HEK293 (cell line): ENCODE measurements around the gene MGST3.

Source experiments
- CTCF ChIA-PET: fragments of 350-600 bp; formaldehyde crosslinking; extraction: SDS; loops from one replicate; lab custom pipeline; 2021; ENCODE audit warnings: antibody characterized with exemption; lab: Yijun Ruan, JAX
- POLR2A ChIA-PET: fragments of 300-600 bp; formaldehyde crosslinking; extraction: SDS; loops from one replicate; lab custom pipeline; 2020; ENCODE audit warnings: antibody characterized with exemption, inconsistent platforms; lab: Yijun Ruan, JAX
- H3K27ac ChIP-seq: fragments of 200-500 bp; sonication (Bioruptor generic); 2 replicates; pipeline ENCODE4 v1.5.1; 2014; ENCODE audit warnings: low read depth, low read length, control low read depth, inconsistent platforms; ENCODE audit errors: extremely low read depth
- H3K36me3 ChIP-seq, 2 experiments: fragments of 200-500 bp in 1 of 2; sonication (Bioruptor generic) in 1 of 2; 1 replicate in 1 of 2; 2 replicates in 1 of 2; pipeline ENCODE4 v1.5.1; 2014 to 2017; ENCODE audit warnings: inconsistent platforms in 2 of 2, low read length in 2 of 2; ENCODE audit not compliant: control insufficient read depth in 2 of 2, insufficient read depth in 1 of 2
- H3K4me1 ChIP-seq: fragments of 200-500 bp; sonication (Bioruptor generic); 2 replicates; pipeline ENCODE4 v1.5.1; 2014; ENCODE audit warnings: mild to moderate bottlenecking, low read length, inconsistent platforms; ENCODE audit not compliant: control insufficient read depth, insufficient read depth
- H3K4me3 ChIP-seq: 2 replicates; pipeline ENCODE4 v1.5.1; 2011; ENCODE audit warnings: low read depth, mild to moderate bottlenecking, control low read depth, low read length, moderate library complexity
- H3K9me3 ChIP-seq: fragments of 200-500 bp; sonication (Bioruptor generic); 2 replicates; pipeline ENCODE4 v1.5.1; 2014; ENCODE audit warnings: low read depth, low read length, inconsistent platforms; ENCODE audit not compliant: control insufficient read depth, insufficient read depth
- BCL11B ChIP-seq: fragments of 450-650 bp; formaldehyde crosslinking; IDR thresholded peaks from 2 replicates; pipeline ENCODE4 v1.5.1; 2016; ENCODE audit warnings: low read depth, missing biosample characterization, missing genetic modification characterization
- GLIS2 ChIP-seq: fragments of 450-650 bp; formaldehyde crosslinking; IDR thresholded peaks from 2 replicates; pipeline ENCODE4 v1.5.1; 2016; ENCODE audit warnings: missing biosample characterization, missing genetic modification characterization
- HOXC10 ChIP-seq: sonication (generic); formaldehyde crosslinking; IDR thresholded peaks from 2 replicates; pipeline ENCODE4 v1.8.1; 2023; ENCODE audit warnings: mild to moderate bottlenecking, missing genetic modification reagents
- HOXD13 ChIP-seq: sonication (generic); formaldehyde crosslinking; IDR thresholded peaks from 2 replicates; pipeline ENCODE4 v1.8.0; 2022; ENCODE audit warnings: missing genetic modification reagents, borderline replicate concordance
- KLF1 ChIP-seq: fragments of 450-650 bp; formaldehyde crosslinking; IDR thresholded peaks from 2 replicates; pipeline ENCODE4 v1.5.1; 2016; ENCODE audit warnings: missing biosample characterization, missing genetic modification characterization
- SCRT2 ChIP-seq: fragments of 450-650 bp; formaldehyde crosslinking; IDR thresholded peaks from 2 replicates; pipeline ENCODE4 v1.5.1; 2016; ENCODE audit warnings: missing biosample characterization, missing genetic modification characterization
- ZNF114 ChIP-seq: fragments of 450-650 bp; formaldehyde crosslinking; IDR thresholded peaks from 2 replicates; pipeline ENCODE4 v1.5.0; 2017; ENCODE audit warnings: missing biosample characterization, missing genetic modification characterization
- ZNF121 ChIP-seq: fragments of 450-650 bp; formaldehyde crosslinking; IDR thresholded peaks from 2 replicates; pipeline ENCODE4 v1.5.1; 2016; ENCODE audit warnings: missing biosample characterization, missing genetic modification characterization
- ZNF623 ChIP-seq: fragments of 450-650 bp; formaldehyde crosslinking; IDR thresholded peaks from 2 replicates; pipeline ENCODE4 v1.5.1; 2016; ENCODE audit warnings: missing biosample characterization, missing genetic modification characterization
- ZNF629 ChIP-seq: fragments of 450-650 bp; formaldehyde crosslinking; IDR thresholded peaks from 2 replicates; pipeline ENCODE4 v1.5.1; 2017; ENCODE audit warnings: missing biosample characterization, missing genetic modification characterization
- ZNF791 ChIP-seq: fragments of 450-650 bp; formaldehyde crosslinking; IDR thresholded peaks from 2 replicates; pipeline ENCODE4 v1.5.1; 2016; ENCODE audit warnings: missing biosample characterization, missing genetic modification characterization
- TF ChIP-seq, protein P1 (sequence below): fragments of 450-650 bp; formaldehyde crosslinking; IDR thresholded peaks from 2 replicates; pipeline ENCODE4 v1.5.1; 2016; ENCODE audit warnings: missing biosample characterization, missing genetic modification characterization
- TF ChIP-seq, protein P2 (sequence below): fragments of 450-650 bp; formaldehyde crosslinking; IDR thresholded peaks from 2 replicates; pipeline ENCODE4 v1.5.1; 2016; ENCODE audit warnings: missing biosample characterization, missing genetic modification characterization, borderline replicate concordance

Gene MGST3

DNA sequence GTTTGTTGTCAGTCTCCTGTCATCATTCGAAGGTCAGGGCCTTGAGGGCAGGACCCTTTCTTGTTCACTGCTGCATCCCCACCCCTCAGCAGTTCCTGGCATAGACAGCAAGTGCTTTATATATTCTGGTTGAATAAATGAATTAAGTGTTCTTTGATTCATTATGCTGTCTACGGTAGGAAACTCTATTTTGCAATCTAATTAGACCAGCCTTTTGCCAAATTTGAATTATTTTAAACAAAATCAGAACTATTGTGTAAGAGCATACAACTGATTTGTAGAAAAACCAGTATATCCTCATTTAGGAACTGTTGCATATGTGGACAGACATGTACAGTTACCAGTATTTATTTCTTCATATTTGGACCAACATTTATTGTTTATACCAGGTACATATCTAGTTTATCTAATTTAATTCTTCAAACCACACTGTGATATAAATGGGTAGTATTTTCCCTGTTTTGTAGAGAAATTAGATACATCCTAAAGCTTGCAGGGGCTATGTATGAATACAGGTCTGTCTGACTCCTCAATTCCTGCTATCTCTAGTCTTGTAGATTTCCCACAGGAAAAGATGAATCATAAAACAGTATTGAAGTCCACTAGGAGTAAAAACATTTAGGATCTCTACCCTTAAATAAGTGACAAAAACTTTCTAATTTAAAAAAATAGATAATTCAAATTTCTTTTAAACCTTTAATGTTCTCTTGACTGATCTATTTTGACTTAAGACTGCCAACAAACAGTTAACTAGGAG lies 10.4 kb downstream of the MGST3 start:
- CTCF ChIA-PET: interaction anchor here (0.6 kb wide), 1 partner anchor 8 kb away, joined by 3 read pairs; no protein-coding TSS in a partner anchor
- H3K9me3 ChIP-seq: no peaks in the 10 kb centered on the region
- no peak overlapping the region for H3K27ac ChIP-seq
- H3K36me3 ChIP-seq: peaks cover 0 to 8% of the 10 kb centered on the region in 2 experiments; a peak in 2 of 3 replicates
- POLR2A ChIA-PET: no interaction called here
- TF ChIP-seq ZNF114 (tag by site-specific recombination) (no peak), SCRT2 (peak; percentile 40; the same call in 1 of the 2 replicates)
- peaks cover 4% of the 10 kb centered on the region; the same call in 1 of the 2 replicates for H3K4me1 ChIP-seq
- no peak overlapping the region for H3K4me3 ChIP-seq

DNA sequence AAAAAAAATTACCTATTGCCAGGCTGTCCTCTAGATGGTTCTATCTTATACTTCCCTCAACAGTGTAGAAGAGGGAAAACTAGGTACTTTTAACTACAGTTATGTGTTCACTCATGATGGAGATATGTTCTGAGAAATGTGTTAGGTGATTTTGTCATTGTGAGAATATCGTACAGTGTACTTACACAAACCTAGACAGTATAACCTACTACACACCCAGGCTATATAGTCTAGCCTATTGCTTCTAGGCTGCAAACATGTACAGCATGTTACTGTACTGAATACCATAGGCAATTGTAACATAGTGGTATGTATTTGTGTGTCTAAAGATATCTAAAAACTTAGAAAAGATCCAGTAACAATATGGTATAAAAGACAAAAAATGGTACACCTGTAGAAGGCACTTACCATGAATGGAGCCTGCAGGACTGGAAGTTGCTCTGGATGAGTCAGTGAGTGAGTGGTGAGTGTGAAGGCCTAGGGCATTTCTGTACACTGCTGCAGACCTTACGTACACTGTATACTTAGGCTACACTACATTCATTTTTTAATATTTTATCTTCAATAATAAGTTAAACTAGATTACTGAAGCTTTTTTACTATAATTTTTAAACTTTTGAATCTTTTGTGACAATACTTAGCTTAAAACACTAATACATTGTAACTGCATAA lies 13.2 kb downstream of the MGST3 start:
- TF ChIP-seq, protein P1, sequence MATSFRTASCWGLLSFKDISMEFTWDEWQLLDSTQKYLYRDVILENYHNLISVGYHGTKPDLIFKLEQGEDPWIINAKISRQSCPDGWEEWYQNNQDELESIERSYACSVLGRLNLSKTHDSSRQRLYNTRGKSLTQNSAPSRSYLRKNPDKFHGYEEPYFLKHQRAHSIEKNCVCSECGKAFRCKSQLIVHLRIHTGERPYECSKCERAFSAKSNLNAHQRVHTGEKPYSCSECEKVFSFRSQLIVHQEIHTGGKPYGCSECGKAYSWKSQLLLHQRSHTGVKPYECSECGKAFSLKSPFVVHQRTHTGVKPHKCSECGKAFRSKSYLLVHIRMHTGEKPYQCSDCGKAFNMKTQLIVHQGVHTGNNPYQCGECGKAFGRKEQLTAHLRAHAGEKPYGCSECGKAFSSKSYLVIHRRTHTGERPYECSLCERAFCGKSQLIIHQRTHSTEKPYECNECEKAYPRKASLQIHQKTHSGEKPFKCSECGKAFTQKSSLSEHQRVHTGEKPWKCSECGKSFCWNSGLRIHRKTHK (tag by site-specific recombination): no peak
- no peak for TF ChIP-seq ZNF623 (tag by site-specific recombination)
- TF ChIP-seq HOXD13 (CRISPR knock-in tag): no peak
- TF ChIP-seq HOXC10 (CRISPR knock-in tag): no peak
- TF ChIP-seq SCRT2: 0 out of 2 replicates have a peak, but pooled peaks have one; percentile 20
- ChIA-PET CTCF (interaction anchor here (0.6 to 1.0 kb wide), 5 partner anchors 12 to 277 kb away, joined by 3 to 5 read pairs (median 3); no protein-coding TSS in a partner anchor), POLR2A (no interaction called here)
- H3K4me1 ChIP-seq: peaks cover 4% of the 10 kb centered on the region; the same call in 1 of the 2 replicates
- H3K36me3 ChIP-seq: peaks cover 0 to 4% of the 10 kb centered on the region in 2 experiments; a peak in 1 of 3 replicates
- no peaks in the 10 kb centered on the region for H3K9me3 ChIP-seq
- no peak overlapping the region for H3K27ac ChIP-seq
- H3K4me3 ChIP-seq: no peak overlapping the region

DNA sequence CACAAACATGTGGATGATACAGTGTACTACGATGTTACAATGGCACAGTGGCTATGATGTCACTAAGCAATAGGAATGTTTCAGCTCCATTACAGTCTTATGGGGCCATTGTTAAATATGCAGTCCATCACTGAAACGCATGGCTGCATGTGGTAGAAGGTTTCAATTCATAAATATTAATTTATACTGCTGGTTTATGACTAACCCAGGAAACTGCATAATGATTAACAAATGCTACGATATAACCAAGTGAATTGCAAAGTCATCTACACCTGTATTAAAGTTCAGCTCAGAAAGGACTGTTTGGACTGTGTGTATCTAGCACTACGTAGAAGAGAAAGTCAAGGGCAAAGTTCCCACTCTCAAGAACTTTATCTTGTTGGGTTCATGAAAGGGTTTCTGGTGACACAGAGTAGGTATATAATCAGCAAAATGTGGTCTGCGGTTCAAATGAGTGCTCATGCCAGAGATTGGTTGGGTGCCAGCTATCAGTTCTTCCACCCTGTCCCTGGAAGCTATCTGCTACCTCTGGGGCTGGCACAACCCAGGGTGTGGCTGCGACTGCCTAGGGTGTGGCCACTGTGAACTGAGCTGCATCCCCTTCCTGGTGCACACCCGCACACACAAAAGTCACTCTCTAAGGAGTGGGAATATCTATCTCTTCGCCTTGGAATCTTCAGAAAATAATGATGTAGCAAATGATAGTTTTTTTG lies 14.8 kb downstream of the MGST3 start:
- CTCF ChIA-PET: interaction anchor here (0.7 to 1.7 kb wide), 5 partner anchors 9 to 268 kb away, joined by 3 to 5 read pairs (median 4); no protein-coding TSS in a partner anchor

DNA sequence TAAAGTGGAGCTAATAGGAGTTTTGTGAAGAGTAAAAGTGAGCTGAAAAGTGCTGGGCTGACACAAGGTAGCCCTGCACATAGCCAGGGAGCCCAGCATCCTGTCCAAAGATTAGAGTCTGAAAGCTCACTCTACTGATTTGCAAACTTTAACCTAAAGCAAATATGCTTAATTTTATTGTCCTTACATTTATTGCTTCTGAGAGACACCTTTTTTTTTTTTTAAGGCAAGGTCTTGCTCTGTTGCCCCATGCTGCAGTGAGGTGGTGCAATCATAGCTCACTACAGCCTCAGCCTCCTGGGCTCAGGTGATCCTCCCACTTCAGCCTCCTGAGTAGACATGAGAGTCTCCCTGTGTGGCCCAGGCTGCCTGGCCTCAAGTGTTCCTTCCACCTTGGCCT lies 16.5 kb downstream of the MGST3 start:
- Histone ChIP-seq H3K36me3 (peaks cover 0 to 22% of the 10 kb centered on the region in 2 experiments; a peak in 1 of 3 replicates), H3K27ac (no peak overlapping the region), H3K4me1 (peaks cover 4% of the 10 kb centered on the region; the same call in 1 of the 2 replicates), H3K9me3 (no peaks in the 10 kb centered on the region), H3K4me3 (no peak overlapping the region)
- TF ChIP-seq ZNF791 (tag by site-specific recombination) (no peak), GLIS2 (tag by site-specific recombination) (no peak), ZNF629 (no peak), BCL11B (tag by site-specific recombination) (no peak), ZNF121 (peak; percentile 55; the same call in 1 of the 2 replicates)
- CTCF ChIA-PET: interaction anchor here (0.6 to 1.5 kb wide), 4 partner anchors 31 to 1419 kb away, joined by 3 to 5 read pairs (median 4); no protein-coding TSS in a partner anchor
- POLR2A ChIA-PET: interaction anchor here (0.9 kb wide), 1 partner anchor 10 kb away, joined by 4 read pairs; no protein-coding TSS in a partner anchor

More for the DNA sequence above, 14.8 kb downstream of the MGST3 start:
- Histone ChIP-seq H3K4me3 (no peak overlapping the region), H3K9me3 (no peaks in the 10 kb centered on the region), H3K27ac (no peak overlapping the region), H3K36me3 (peaks cover 0 to 11% of the 10 kb centered on the region in 2 experiments; a peak in 1 of 3 replicates), H3K4me1 (peaks cover 4% of the 10 kb centered on the region; the same call in 1 of the 2 replicates)
- POLR2A ChIA-PET: interaction anchor here (1.3 kb wide), 1 partner anchor 9 kb away, joined by 4 read pairs; no protein-coding TSS in a partner anchor
- peak; percentile 95 for TF ChIP-seq KLF1 (tag by site-specific recombination)
- TF ChIP-seq, protein P2, sequence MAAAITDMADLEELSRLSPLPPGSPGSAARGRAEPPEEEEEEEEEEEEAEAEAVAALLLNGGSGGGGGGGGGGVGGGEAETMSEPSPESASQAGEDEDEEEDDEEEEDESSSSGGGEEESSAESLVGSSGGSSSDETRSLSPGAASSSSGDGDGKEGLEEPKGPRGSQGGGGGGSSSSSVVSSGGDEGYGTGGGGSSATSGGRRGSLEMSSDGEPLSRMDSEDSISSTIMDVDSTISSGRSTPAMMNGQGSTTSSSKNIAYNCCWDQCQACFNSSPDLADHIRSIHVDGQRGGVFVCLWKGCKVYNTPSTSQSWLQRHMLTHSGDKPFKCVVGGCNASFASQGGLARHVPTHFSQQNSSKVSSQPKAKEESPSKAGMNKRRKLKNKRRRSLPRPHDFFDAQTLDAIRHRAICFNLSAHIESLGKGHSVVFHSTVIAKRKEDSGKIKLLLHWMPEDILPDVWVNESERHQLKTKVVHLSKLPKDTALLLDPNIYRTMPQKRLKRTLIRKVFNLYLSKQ: no peak
